Neural cell (in vitro differentiated cells): ENCODE measurements around the gene TSPAN4. TPM values are rescaled to one million over a fixed set of nuclear protein-coding genes. Genes with fewer than 3 reads are reported as not detected.

ENCODE experiments used
- H2AFZ ChIP-seq: fragments of 200-600, 300-800 bp; sonication (generic), shearing (Covaris generic); 2 replicates; pipeline ENCODE4 v1.6.0; 2014; ENCODE audit warnings: low read depth, mild to moderate bottlenecking, antibody characterized with exemption, low read length, moderate library complexity
- H3F3A ChIP-seq: fragments of 200-600 bp; shearing (Covaris generic); 2 replicates; pipeline ENCODE4 v1.6.1; 2016; ENCODE audit warnings: mild to moderate bottlenecking, moderate library complexity, mixed read lengths, antibody characterized with exemption, low read length; ENCODE audit not compliant: insufficient read depth, poor library complexity, severe bottlenecking
- H3K27ac ChIP-seq: fragments of 200-600, 300-800 bp; sonication (generic), shearing (Covaris generic); 2 replicates; pipeline ENCODE4 v1.5.1; 2014; ENCODE audit warnings: mild to moderate bottlenecking, low read length, moderate library complexity
- H3K27me3 ChIP-seq: fragments of 300-800, 200-600 bp; sonication (generic), shearing (Covaris generic); 2 replicates; pipeline ENCODE4 v1.6.0; 2014; ENCODE audit warnings: mild to moderate bottlenecking, low read depth, low read length, moderate library complexity; ENCODE audit not compliant: insufficient read depth
- H3K36me3 ChIP-seq: fragments of 300-800, 200-600 bp; sonication (generic), shearing (Covaris generic); 2 replicates; pipeline ENCODE4 v1.5.1; 2014; ENCODE audit warnings: mild to moderate bottlenecking, antibody characterized with exemption, low read length, moderate library complexity; ENCODE audit not compliant: insufficient read depth
- H3K4me2 ChIP-seq: fragments of 300-800, 200-600 bp; sonication (generic), shearing (Covaris generic); 2 replicates; pipeline ENCODE4 v1.6.0; 2014; ENCODE audit warnings: mild to moderate bottlenecking, low read length
- H3K4me3 ChIP-seq: fragments of 300-800, 200-600 bp; sonication (generic), shearing (Covaris generic); 2 replicates; pipeline ENCODE4 v1.5.1; 2014; ENCODE audit warnings: mild to moderate bottlenecking, low read length, moderate library complexity
- H3K79me2 ChIP-seq: fragments of 200-600 bp; shearing (Covaris generic); replicated peaks from 2 replicates; pipeline ENCODE4 v1.6.0; 2014; ENCODE audit warnings: mild to moderate bottlenecking, low read length, moderate library complexity; ENCODE audit not compliant: insufficient read depth
- H3K9ac ChIP-seq: fragments of 300-800, 200-600 bp; sonication (generic), shearing (Covaris generic); 2 replicates; pipeline ENCODE4 v1.6.1; 2016; ENCODE audit warnings: mild to moderate bottlenecking, low read length, mixed read lengths
- H3K9me2 ChIP-seq: fragments of 200-600 bp; shearing (Covaris generic); 2 replicates; pipeline ENCODE4 v1.6.1; 2016; ENCODE audit warnings: mild to moderate bottlenecking, low read length, mixed read lengths; ENCODE audit not compliant: insufficient read depth
- H3K9me3 ChIP-seq: fragments of 200-600, 300-800 bp; sonication (generic), shearing (Covaris generic); 2 replicates; pipeline ENCODE4 v1.6.1; 2016; ENCODE audit warnings: mild to moderate bottlenecking, mixed run types, low read length, moderate library complexity, mixed read lengths
- H4K20me1 ChIP-seq: fragments of 200-600 bp; shearing (Covaris generic); 2 replicates; pipeline ENCODE4 v1.6.1; 2016; ENCODE audit warnings: mild to moderate bottlenecking, mixed run types; ENCODE audit not compliant: insufficient read depth
- EP300 ChIP-seq: fragments of 450-650 bp; conservative IDR thresholded peaks from 2 replicates; pipeline ENCODE4 v1.6.1; 2014; ENCODE audit warnings: antibody characterized with exemption, mild to moderate bottlenecking, moderate library complexity; ENCODE audit not compliant: poor library complexity, severe bottlenecking
- EZH2 ChIP-seq: fragments of 200-600, 300-800 bp; shearing (Covaris generic), sonication (generic); IDR thresholded peaks from 2 replicates; pipeline ENCODE4 v1.6.1; 2014; ENCODE audit warnings: antibody characterized with exemption, low read length, borderline replicate concordance, mild to moderate bottlenecking; ENCODE audit not compliant: insufficient read depth, poor library complexity, severe bottlenecking
- MXI1 ChIP-seq: fragments of 450-650 bp; conservative IDR thresholded peaks from 2 replicates; pipeline ENCODE4 v1.6.1; 2014; ENCODE audit warnings: antibody characterized with exemption, mild to moderate bottlenecking; ENCODE audit not compliant: poor library complexity, severe bottlenecking
- POLR2AphosphoS5 ChIP-seq: IDR thresholded peaks from 2 replicates; pipeline ENCODE4 v1.6.1; 2012
- RAD21 ChIP-seq: fragments of 450-650 bp; conservative IDR thresholded peaks from 2 replicates; pipeline ENCODE4 v1.6.1; 2014; ENCODE audit warnings: antibody characterized with exemption, mild to moderate bottlenecking, moderate library complexity
- SMC3 ChIP-seq: fragments of 450-650 bp; conservative IDR thresholded peaks from 2 replicates; pipeline ENCODE4 v1.6.1; 2014; ENCODE audit warnings: antibody characterized with exemption, mild to moderate bottlenecking, moderate library complexity; ENCODE audit not compliant: poor library complexity
- TAF1 ChIP-seq: IDR thresholded peaks from 2 replicates; pipeline ENCODE4 v1.6.1; 2012; ENCODE audit warnings: low read depth
- polyA plus RNA-seq: library from polyadenylated mRNA; depleted of rRNA; stranded (reverse); fragments of >200 nt; gene quantifications from 2 replicates; pipeline ENCODE4 v1.2.3, GENCODE V29; 2014
- TF ChIP-seq, protein P1 (sequence below): fragments of 450-650 bp; IDR thresholded peaks from 2 replicates; pipeline ENCODE4 v1.5.1; 2014; ENCODE audit warnings: antibody characterized with exemption, mild to moderate bottlenecking, moderate library complexity; ENCODE audit not compliant: poor library complexity, severe bottlenecking
- TF ChIP-seq, protein P2 (sequence below): IDR thresholded peaks from 2 replicates; pipeline ENCODE4 v1.6.1; 2012; ENCODE audit warnings: borderline replicate concordance

TSPAN4 gene
- polyA plus RNA-seq, 1 donor from 2014 or later = 68.1 TPM

DNA sequence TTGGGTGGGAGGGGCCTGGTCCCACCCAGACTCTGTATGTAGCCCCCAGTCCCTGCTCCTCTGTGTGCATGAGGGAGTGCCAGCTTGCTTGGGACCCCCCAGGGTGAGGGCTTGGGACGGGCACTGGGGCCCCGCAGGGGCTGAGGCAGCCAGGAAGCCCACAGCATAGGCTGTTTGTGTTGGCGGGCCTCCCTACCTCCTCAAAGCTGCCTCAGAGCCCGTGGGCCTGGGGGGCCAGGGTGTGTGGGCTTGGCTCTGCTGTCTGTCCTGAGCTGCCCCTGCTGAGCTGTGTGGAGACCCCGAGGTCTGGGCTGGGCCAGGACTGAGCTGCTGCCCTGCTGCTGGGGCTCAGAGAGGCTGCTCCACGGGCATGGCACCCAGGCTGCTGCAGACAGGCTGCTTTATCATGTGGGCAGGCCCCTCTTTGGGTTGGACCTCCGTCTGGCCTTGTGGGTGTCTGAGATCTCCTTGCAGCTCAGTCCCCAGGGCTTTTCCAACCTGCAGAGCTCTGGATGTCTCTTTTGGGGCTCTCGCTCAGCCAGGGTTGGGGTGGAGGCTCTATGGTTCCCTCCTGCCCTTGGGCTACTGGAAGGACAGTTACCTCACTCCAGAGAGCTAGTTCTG, 3.3 kb downstream of the TSPAN4 start:
- no peaks in the 10 kb centered on the region for H3K9me2 ChIP-seq
- no peak overlapping the region for H3K4me2 ChIP-seq
- no peak overlapping the region for H3K27ac ChIP-seq
- TF ChIP-seq TAF1 (no peak), MXI1 (no peak), EZH2 (no peak)
- H3K9ac ChIP-seq = no peak overlapping the region
- peaks cover 9% of the 10 kb centered on the region for H3K27me3 ChIP-seq
- H3K9me3 ChIP-seq = no peaks in the 10 kb centered on the region
- no peak overlapping the region for H2AFZ ChIP-seq
- H4K20me1 ChIP-seq = no peaks in the 10 kb centered on the region
- H3F3A ChIP-seq = no peaks in the 10 kb centered on the region
- H3K36me3 ChIP-seq = no peaks in the 10 kb centered on the region
- peaks cover 12% of the 10 kb centered on the region for H3K79me2 ChIP-seq
- no peak overlapping the region for H3K4me3 ChIP-seq

DNA sequence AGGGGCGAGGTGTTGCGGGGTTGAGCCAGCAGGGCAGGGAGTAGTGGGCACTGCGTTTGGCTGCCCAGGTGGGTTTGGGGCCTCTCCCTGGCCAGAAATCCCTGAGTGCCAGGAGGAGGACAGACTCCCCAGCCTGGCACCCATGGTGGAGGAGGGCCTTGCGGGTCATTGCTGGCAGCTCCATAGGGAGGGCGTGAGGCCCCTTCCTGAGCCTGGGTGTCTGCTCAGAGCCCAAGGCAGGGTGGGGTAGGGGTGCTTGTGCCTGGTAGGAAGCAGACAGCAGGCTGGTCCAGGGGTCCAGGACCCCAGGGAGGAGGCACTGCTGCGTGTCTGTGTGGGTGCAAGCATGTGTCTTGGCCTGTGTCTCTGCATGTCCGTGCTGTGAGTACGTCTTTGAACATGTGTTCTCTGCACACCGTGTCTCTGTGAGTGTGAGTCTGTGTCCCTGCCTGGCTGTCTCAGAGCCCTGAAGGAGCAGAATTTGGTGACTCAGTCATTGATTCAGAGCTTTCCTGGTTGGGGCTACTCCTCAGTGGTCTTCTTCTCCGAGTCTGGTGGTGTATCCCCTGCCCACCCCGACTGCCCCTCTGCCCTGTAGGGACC, 3.9 kb downstream of the TSPAN4 start:
- no peaks in the 10 kb centered on the region for H3K9me2 ChIP-seq
- no peak overlapping the region for H3K9ac ChIP-seq
- H3K9me3 ChIP-seq = no peaks in the 10 kb centered on the region
- peaks cover 9% of the 10 kb centered on the region for H3K27me3 ChIP-seq
- H3K36me3 ChIP-seq = no peaks in the 10 kb centered on the region
- no peak overlapping the region for H3K4me2 ChIP-seq
- TF ChIP-seq RAD21 = no peak
- TF ChIP-seq EP300 = no peak
- TF ChIP-seq EZH2 = no peak
- TF ChIP-seq TAF1 = no peak
- TF ChIP-seq POLR2AphosphoS5 = no peak
- TF ChIP-seq, protein P1, sequence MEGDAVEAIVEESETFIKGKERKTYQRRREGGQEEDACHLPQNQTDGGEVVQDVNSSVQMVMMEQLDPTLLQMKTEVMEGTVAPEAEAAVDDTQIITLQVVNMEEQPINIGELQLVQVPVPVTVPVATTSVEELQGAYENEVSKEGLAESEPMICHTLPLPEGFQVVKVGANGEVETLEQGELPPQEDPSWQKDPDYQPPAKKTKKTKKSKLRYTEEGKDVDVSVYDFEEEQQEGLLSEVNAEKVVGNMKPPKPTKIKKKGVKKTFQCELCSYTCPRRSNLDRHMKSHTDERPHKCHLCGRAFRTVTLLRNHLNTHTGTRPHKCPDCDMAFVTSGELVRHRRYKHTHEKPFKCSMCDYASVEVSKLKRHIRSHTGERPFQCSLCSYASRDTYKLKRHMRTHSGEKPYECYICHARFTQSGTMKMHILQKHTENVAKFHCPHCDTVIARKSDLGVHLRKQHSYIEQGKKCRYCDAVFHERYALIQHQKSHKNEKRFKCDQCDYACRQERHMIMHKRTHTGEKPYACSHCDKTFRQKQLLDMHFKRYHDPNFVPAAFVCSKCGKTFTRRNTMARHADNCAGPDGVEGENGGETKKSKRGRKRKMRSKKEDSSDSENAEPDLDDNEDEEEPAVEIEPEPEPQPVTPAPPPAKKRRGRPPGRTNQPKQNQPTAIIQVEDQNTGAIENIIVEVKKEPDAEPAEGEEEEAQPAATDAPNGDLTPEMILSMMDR = no peak
- no peak for TF ChIP-seq MXI1
- TF ChIP-seq, protein P2, sequence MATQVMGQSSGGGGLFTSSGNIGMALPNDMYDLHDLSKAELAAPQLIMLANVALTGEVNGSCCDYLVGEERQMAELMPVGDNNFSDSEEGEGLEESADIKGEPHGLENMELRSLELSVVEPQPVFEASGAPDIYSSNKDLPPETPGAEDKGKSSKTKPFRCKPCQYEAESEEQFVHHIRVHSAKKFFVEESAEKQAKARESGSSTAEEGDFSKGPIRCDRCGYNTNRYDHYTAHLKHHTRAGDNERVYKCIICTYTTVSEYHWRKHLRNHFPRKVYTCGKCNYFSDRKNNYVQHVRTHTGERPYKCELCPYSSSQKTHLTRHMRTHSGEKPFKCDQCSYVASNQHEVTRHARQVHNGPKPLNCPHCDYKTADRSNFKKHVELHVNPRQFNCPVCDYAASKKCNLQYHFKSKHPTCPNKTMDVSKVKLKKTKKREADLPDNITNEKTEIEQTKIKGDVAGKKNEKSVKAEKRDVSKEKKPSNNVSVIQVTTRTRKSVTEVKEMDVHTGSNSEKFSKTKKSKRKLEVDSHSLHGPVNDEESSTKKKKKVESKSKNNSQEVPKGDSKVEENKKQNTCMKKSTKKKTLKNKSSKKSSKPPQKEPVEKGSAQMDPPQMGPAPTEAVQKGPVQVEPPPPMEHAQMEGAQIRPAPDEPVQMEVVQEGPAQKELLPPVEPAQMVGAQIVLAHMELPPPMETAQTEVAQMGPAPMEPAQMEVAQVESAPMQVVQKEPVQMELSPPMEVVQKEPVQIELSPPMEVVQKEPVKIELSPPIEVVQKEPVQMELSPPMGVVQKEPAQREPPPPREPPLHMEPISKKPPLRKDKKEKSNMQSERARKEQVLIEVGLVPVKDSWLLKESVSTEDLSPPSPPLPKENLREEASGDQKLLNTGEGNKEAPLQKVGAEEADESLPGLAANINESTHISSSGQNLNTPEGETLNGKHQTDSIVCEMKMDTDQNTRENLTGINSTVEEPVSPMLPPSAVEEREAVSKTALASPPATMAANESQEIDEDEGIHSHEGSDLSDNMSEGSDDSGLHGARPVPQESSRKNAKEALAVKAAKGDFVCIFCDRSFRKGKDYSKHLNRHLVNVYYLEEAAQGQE = no peak
- no peak for TF ChIP-seq SMC3
- H3K4me3 ChIP-seq = no peak overlapping the region
- H3K27ac ChIP-seq = no peak overlapping the region
- no peaks in the 10 kb centered on the region for H4K20me1 ChIP-seq
- no peaks in the 10 kb centered on the region for H3F3A ChIP-seq
- H3K79me2 ChIP-seq = peaks cover 7% of the 10 kb centered on the region
- no peak overlapping the region for H2AFZ ChIP-seq
